PFSK-1 (cell line): ENCODE data around the gene DNAH14.

Experiments
- FOXP2 ChIP-seq: optimal IDR thresholded peaks from 2 replicates; pipeline ENCODE3; 2011; ENCODE audit warnings: borderline replicate concordance, control low read depth, inconsistent platforms; ENCODE audit not compliant: insufficient read depth; ENCODE audit errors: extremely low read length, extremely low read depth
- POLR2AphosphoS5 ChIP-seq: IDR thresholded peaks from 2 replicates; pipeline ENCODE4 v1.6.1; 2012; ENCODE audit warnings: low read depth, mild to moderate bottlenecking, control low read depth, low read length, moderate library complexity
- TAF1 ChIP-seq: IDR thresholded peaks from 2 replicates; pipeline ENCODE4 v1.6.1; 2012; ENCODE audit warnings: low read length, control low read depth, borderline replicate concordance; ENCODE audit not compliant: insufficient read depth
- TF ChIP-seq, protein P1 (sequence below), 2 experiments: IDR thresholded peaks; 2 replicates each; pipeline versions ENCODE4 v1.6.1 to v1.8.0; 2011 to 2012; ENCODE audit warnings: low read depth in 2 of 2, low read length in 2 of 2, control low read depth in 1 of 2, inconsistent platforms in 1 of 2, mild to moderate bottlenecking in 1 of 2, moderate library complexity in 1 of 2; ENCODE audit not compliant: insufficient read depth in 1 of 2

DNA sequence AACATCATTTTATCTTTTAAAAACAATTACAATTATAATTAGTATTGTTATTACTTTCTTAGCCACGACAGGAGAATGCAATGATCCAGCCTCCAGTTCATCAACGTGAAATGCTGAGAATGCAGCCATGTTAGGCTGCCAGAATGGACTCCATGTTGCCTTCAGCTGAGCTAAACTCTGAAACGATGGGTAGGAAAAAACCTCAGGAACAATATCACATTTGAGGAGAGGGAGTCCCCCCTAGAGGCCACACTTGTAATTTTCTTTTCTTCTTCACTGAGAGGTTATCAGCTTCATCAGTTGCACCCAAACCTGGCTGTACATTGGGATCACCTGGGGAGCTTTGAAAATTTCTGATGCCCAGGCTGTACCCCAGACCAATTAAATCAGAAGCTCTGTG, 34.6 kb upstream of the DNAH14 start:
- TF ChIP-seq, protein P1, sequence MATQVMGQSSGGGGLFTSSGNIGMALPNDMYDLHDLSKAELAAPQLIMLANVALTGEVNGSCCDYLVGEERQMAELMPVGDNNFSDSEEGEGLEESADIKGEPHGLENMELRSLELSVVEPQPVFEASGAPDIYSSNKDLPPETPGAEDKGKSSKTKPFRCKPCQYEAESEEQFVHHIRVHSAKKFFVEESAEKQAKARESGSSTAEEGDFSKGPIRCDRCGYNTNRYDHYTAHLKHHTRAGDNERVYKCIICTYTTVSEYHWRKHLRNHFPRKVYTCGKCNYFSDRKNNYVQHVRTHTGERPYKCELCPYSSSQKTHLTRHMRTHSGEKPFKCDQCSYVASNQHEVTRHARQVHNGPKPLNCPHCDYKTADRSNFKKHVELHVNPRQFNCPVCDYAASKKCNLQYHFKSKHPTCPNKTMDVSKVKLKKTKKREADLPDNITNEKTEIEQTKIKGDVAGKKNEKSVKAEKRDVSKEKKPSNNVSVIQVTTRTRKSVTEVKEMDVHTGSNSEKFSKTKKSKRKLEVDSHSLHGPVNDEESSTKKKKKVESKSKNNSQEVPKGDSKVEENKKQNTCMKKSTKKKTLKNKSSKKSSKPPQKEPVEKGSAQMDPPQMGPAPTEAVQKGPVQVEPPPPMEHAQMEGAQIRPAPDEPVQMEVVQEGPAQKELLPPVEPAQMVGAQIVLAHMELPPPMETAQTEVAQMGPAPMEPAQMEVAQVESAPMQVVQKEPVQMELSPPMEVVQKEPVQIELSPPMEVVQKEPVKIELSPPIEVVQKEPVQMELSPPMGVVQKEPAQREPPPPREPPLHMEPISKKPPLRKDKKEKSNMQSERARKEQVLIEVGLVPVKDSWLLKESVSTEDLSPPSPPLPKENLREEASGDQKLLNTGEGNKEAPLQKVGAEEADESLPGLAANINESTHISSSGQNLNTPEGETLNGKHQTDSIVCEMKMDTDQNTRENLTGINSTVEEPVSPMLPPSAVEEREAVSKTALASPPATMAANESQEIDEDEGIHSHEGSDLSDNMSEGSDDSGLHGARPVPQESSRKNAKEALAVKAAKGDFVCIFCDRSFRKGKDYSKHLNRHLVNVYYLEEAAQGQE (IDR thresholded peaks at IDR 0.05; ENCODE audit: insufficient read depth in 1 of 2, low read depth in 2 of 2, low read length in 2 of 2): no peak
- TF ChIP-seq POLR2AphosphoS5 (no peak), TAF1 (no peak), FOXP2 (no peak)
